HG03045 (cell line): Measurements from ENCODE around the gene MASP2.
"Not testable (repeated sequence)": the region's sequence is repeated elsewhere in the genome, so short reads cannot be mapped to it uniquely, and the experiment has no call there.

Source experiments
- ATAC-seq: cut with Tn5 transposase; IDR thresholded peaks from one replicate; pipeline ENCODE4 v1.9.1; 2021; ENCODE audit warnings: mild to moderate bottlenecking, moderate library complexity; ENCODE audit not compliant: unreplicated experiment

Gene MASP2

DNA sequence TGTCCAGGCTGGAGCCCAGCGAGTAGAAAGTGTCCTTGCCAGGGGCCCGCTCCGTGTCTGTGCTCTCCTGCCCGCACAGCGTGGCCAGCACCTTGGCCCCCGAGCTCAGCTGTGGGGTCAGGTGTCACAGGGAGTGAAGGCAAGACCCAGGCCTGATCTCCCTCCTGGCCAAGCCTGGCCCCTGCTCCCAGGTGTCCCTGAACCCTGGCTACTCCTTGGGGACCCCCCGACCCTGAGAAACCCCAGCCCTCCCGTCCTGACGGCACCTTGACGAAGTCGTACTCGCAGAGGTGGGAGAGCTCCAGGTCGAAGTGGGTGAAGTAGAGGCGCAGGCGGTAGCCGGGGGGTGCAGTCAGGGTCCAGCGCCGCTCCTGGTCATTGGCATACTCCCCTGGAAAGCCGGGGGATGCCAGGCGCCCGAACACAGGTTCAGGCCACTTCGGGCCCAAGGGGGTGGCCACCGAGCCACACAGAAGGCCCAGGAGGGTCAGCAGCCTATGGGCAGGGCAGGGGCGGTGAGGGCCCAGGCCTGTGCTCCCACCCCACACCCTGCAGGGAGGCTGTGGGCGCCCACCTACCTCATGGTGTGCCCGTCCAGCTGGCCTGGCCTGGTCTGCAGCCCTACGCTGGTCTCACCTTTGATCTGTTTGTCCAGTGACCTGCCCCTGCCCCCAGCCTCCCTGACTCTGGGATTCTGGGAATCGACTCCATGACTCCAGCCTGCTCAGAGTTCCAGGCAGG, at the start of gene MASP2:
TSS of gene MASP2 (minus strand) at position 615 of the 741 bp plus-strand sequence. CDS start at position 583, 32 bp downstream.
- no peak for ATAC-seq

DNA sequence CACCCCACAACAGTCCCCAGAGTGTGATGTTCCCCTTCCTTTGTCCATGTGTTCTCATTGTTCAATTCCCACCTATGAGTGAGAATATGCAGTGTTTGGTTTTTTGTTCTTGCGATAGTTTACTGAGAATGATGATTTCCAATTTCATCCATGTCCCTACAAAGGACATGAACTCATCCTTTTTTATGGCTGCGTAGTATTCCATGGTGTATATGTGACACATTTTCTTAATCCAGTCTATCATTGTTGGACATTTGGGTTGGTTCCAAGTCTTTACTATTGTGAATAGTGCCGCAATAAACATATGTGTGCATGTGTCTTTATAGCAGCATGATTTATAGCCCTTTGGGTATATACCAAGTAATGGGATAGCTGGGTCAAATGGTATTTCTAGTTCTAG, 36.7 kb upstream of the MASP2 start:
- not testable (repeated sequence) for ATAC-seq

DNA sequence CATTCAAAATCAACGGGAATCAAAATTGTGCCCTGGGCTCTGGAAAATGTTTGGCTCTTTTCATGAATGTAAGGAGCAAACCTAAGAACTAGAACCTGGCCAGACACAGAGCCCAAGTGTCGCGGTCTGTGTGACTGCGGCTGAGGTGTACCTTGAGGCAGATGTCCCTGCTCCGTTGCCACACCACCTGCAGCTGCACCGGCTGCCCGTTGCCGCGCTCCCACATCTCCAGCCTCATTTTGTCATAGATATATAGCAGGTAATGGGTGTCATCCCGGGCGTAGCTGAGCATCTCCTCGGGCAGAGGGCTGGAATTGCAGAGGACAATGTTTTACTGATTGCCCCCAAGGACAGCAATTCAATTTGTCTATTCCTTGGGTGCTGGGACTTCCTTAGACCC, 33.9 kb upstream of the MASP2 start:
- no peak for ATAC-seq

DNA sequence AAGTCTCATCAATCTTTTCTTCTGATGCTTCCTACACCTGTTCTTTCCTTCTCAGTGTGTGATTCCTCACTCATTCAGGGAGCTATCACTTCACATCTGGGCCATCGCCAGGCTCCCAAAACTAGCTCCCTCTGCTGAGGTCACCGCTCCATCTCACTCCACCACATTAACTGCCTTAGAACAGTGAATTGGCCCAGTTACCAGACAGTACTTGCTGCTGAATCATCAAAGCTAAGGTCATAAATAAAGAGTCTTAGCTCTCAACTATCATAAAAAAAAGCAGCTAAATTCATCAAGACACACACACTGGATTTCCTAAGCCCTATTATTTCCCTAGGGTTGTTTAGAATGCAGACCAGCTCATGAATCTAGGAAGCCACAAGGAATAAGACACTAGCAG, 31.6 kb upstream of the MASP2 start:
- ATAC-seq: no peak

DNA sequence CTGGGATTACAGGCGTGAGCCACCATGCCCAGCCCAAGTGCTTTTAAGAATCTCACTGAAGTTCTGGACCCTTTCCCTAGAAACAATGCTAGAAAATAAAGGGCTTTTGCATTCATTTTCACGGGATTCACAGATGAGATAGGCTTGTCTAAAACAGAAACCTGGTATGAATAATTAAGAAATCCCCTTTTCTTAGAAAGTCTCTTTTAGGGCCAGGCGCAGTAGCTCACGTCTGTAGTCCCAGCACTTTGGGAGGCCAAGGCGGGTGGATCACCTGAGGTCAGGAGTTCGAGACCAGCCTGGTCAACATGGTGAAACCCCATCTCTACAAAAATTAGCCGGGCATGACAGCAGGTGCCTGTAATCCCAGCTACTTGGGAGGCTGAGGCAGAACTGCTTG, 26.4 kb upstream of the MASP2 start:
- not testable (repeated sequence) for ATAC-seq

DNA sequence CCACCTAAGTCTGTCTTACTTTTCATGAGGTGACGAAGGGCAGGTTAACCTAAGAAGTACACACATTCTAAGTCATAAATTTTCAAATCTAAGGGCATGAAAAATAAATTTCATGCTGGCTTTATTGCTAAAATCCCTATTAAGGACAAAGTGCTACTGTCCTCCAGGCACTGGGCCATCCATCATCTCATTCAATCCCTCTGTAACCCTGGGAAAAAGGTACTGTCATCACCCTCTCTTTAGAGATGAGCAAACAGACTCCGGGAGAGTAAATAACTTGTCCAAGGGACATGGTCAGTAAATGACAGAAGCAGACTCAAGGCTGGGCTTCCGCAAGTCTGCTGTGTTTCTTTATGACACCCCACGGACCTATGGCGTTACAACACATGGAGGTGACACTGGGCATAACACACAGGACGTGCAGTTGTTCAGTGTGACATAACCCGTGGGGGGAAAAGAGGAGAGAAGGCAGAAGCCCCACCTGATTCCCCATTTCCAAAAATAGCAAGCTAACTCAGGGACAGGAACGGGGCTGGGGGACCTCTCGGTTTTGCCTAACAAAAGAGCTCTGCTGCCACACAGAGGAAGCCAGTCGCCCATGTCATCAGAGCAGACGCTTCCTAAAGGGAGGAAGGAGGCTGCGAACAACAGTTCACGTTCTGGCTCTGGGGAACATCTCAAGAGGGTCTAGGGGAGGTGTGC, 25.3 kb upstream of the MASP2 start:
- ATAC-seq: no peak

DNA sequence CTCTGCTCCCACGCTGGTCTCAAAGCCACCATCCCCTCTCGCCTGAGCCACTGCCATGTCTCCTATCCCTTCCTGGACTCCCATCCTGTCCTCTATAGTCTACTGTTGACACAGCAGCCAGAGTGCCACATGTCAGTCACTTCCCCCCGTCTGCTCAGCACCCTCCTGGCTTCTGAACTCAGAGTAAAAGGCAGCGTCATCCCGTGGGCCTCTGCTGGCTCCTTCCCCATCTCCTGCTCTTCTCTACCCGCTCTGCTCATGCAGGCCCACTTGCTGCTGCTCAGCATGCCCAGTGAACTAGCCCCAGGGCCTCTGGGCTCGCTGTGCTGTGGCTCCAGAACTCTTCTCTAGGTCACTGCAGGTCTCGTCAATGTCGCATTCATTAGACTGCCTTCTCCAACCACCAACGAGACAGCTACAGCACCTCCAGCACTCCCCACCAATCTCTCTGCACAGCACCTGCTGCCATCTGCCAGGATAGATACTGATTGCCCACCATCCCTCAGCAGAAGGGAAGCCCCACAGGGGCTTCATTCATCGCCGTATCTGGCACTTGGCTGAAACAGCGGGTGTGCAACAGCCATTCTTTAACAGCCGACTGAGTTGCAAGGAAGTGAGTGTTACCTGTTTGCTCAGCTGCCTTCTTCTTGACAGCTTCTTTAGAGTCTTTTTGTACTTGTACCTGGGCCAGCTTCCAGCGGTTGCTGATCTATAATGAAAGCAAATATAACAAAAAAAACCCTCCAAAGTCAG, 24.6 kb upstream of the MASP2 start:
- ATAC-seq: no peak

DNA sequence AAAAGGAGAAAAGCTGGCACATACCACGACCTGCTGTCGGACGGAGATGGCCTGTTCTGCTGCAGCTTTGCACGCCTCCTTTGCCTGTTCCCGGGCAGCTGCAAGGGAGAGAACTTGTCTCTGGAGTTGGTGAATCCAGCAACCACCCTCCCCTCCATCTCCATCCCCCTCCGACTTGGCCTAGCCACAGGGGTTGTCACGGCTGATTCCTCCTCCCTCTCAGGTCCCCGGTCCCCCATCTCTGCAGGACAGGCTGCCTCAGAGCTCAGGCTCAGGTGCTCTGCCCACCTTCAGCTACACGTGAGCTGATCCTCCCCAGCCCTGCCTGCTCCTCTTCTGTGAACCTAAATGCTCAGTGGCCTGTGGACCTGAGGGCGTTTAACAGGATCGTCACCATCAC, 23.8 kb upstream of the MASP2 start:
- ATAC-seq: no peak

DNA sequence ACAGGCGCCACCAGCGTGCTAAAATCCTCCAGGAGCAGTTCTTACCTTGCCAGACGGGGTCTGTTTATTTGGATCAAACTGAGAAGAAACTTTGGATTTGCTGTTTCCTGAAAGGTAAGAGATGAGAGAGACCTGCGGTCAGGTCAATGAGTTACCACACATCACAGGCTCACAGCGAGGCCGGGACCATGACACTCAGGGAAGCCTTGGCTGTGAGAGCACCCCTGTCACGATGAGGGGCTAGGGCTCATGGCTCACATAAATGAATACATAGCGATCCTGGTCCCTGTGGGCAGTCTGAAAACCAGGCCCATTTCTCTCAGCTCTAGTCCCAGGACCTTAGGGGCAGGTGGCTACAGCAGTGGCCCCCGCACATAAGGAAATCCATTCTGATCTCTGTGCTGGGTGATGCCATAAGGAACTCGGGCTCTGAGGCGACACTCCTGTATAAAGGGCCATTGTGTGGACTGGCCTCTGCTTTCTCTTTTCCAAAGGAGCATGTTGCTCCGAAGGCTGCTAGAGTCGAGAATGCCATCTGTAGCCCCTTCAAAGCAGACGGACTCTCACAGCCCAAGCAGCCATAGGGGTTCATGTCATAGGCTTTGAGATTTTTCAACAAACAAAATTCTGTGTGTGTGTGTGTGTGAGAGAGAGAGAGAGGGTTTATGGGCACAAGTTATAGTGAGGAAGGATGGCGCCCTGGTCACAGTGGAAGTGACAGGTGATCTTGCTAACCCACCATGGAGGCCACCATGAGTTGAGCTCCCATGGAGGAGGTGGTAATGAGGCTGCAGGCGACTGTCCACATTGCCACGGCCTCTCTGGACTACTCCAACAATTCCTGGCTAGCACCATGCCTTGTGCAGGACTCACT, 21.8 kb upstream of the MASP2 start:
- ATAC-seq: no peak

DNA sequence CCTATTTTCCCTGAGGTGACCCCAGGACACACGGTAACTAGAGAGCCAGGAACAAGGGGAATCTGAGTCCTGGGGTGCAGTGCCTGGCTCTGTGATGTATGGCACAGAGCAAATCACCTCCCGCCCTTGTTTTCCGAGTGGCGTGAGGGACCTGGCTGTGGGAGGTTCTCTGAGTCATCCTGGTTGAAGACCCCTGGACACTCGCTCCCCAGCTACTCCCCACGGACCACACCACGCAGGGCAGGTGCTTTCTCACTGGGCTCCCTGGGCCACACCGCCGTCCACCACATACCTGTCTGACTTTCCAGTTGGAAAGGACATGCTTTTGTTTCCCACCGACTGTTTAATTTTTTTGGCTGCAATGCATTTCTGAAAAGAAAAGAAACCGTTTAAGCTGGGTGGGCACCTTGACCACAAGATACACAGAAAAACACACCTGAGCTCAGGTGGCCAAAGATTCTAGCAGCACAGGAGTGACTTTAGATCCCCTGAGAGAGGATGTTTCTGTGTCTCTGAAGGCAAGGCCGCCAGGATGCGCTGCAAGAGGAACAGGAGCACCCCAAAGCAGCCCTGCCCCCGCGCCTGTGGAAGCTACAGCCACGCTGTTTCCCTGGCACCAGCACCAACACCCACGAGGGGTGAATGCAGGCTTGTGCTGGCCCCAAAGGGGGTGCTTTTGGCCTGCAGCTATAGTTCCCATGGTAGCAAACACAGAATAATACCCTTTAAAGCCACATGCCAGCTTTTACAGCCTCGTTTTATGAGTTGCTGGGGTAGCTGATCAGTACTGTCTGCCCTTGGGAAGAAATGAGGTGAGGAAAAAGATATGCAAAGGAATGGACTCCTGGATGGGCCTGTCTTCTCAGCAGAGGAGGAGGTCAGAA, 20.9 kb upstream of the MASP2 start:
- no peak for ATAC-seq

DNA sequence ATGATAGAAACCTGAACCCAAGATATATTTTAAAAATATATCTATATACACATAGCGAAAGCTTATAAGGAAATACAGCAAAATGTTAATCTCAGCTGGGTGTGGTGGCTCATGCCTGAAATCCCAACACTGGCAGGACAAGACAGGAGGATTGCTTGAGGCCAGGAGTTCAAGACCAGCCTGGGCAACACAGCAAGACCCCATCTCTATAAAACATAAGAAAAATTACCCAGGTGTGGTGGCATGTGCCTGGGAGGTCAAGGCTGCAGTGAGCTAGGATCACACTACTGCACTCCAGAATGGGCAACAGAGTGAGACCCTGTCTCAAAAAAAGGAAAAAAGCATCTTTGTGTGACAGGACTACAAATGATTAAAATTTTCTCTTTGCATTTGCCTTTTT, 18.8 kb upstream of the MASP2 start:
- no peak for ATAC-seq

DNA sequence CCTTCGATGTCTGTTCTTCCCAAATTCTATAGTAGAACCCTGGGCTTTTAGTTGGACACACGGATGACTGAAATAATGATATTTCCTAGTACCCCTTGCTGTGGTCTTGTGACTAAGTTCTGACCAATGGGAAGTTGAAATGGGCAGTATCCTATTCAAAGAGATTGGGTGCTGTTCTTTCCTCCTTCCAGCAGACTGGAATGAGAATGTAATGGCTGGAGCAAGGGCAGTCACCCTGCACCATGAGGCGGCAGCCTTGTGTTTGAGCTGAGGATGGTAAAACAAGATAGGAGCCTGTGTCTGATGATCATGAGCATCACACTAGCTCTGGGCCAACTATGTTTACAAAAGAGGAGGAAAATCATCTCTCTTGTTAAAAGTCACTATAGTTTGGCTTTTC, 17.9 kb upstream of the MASP2 start:
- ATAC-seq: no peak

DNA sequence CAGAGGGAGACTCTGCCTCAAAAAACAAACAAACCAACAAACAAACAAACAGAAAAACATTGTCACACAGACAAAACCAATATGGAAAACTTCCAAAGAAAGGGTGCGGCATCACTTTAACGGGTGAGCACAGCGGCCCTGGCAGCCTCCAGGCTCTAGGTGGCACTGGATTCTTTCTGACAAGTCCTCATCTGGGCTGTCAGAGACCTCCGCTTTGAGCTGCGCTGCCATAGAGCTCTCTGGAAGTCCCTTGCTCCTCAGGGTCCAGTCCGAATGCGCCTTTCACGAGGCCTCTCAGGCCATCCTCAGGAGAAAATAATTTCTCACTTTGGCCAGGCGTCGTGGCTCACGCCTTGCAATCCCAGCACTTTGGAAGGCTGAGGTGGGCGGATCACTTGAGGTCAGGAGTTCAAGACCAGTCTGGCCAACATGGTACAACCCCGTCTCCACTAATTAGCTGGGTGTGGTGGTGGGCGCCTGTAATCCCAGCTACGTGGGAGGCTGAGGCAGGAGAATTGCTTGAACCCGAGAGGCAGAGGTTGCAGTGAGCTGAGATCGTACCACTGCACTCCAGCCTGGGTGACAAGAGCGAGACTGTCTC, 17.0 kb upstream of the MASP2 start:
- not testable (repeated sequence) for ATAC-seq

DNA sequence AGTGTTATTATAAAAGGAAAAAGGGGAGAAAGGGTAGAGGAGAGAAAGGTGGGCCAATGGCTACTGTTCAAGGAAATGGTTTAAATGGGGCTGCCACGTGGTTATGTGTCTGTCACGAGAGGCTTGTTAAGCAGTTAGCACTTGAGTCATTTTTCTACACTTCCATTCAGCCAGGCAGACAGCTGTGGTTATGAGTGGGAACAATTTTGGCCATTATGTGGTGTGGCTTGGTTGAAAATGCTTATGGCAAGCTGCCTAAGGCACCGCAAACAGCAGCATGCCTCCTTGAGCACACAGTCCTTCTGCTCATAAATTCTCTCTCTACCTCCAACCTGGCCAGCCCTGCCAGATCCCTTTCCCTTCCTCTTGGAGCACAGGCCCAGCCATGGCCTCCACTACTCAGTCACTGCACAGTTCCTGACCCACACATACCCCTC, 15.9 kb upstream of the MASP2 start:
- no peak for ATAC-seq

DNA sequence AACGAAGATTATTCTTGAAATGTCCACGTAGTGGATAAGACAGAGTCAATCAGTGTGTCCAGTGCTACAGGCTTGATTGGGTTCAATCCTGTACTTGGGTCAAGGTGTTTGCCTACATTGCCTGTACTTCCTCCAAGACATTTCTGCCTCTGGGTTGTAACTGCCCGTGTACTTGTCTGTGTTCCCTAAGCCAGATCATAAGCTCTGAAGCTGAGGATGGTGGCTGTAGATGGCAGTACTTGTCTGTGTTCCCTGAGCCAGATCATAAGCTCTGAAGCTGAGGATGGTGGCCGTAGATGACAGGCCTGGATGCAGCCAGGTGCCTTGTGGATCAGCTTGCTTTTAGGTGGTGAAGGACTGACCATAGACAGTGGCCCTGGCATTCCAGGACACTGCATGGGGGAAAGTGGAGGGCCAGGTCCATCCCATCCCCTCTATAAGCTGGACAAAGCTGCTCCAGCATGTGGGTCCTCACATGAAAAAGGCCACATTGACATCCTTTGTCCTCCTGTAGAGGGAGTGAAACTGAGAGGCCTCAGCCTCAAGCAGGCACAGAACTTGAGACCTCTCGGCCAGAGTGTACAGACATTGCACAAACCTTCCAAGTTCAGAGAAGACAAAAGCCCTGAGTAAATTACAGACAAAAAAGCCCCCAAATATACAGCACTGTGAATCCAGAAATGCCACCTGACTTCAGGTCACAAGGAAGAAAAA, 14.8 kb upstream of the MASP2 start:
- no peak for ATAC-seq

DNA sequence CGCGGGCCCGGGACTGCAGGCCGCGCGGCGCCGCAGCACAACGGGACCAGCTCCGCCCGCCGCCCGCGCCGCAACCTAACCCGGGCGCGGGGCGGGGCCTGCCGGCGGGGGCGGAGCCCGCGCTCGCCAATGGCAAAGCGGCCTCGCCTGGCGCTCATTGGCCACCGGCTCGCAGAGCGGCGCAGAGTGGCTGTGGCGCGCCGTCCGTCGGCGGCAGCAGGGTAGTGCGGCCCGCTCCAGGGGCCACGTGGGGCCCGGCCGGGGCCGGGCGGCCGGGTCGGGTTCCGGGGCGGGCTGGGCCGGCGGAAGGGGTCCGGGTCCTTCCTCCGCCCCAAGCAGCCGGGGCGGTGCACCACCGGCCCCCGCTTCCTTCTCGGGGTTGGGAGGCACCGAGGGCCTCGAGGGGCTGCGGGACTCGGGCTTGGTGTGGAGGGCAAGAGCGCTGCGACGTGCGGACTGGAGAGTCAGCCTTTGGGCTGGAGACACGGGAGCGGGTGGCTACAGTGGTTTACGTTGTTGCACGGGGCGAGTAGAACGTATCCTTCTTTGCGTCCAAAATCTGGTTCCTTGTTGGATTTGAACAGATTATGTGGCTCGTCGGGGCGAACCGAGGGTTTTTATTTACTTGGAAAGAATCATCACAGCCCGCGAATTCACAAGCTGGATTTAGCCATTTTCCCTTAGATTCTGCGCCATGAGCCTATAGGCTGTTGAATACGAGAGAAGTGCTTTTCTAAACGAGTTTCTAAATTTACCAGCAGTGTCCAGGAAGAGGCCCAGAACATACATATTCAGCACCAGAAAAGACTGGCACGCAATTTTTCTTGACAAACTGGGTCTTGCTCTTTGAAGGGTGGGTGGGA, 13.2 kb upstream of the MASP2 start, which contains the start of gene SRM:
TSS of gene SRM (minus strand) at position 51 of the 863 bp plus-strand sequence. CDS start 75 bp downstream, outside the sequence.
- peak; percentile 91 for ATAC-seq

DNA sequence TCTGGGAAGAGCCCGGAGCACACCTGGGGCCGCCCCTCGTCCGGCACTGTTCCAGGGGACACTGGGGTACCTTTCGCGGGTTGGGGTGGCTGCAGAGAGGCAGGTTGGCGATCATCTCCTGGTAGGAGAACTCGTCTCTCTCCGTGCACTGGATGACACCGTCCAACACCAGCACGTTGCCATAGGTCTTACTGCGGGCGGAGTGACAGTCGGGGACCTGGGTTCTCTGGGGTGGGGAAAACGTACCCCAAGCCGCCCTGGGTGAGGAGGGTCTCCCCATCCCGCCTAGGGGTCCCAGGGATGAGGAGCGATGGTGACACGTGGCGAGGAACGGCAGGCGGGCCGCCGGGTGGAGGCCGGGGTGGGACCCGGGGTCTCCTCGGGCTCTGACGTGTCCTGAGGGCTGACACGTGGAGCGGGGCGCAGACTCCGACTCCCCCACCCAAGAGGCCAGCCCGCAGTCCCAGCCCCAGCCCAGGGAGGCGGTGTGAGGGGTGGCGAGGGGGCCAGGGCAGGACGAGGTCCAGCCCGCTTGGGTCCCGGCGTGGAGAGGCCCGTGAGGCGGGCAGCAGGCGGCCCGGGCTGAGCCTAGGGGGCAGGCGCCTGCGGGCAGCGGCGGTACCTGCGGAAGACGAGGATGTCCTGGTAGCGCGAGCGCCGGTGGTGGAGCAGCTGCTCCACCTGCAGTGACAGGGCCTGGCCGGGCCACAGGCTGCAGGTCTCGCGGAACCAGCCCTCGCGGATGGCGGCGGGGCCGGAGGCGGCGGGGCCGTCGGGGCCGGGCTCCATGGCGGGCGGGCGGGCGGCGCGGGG, 12.3 kb upstream of the MASP2 start:
- ATAC-seq: peak; percentile 14
